ENCODE data around the gene KRTAP4-11.
A peak's percentile ranks its signal among the peaks of the same experiment; 100 is the strongest.
"Not testable (repeated sequence)": the region's sequence is repeated elsewhere in the genome, so short reads cannot be mapped to it uniquely, and the experiment has no call there.

The KRTAP4-11 gene

DNA sequence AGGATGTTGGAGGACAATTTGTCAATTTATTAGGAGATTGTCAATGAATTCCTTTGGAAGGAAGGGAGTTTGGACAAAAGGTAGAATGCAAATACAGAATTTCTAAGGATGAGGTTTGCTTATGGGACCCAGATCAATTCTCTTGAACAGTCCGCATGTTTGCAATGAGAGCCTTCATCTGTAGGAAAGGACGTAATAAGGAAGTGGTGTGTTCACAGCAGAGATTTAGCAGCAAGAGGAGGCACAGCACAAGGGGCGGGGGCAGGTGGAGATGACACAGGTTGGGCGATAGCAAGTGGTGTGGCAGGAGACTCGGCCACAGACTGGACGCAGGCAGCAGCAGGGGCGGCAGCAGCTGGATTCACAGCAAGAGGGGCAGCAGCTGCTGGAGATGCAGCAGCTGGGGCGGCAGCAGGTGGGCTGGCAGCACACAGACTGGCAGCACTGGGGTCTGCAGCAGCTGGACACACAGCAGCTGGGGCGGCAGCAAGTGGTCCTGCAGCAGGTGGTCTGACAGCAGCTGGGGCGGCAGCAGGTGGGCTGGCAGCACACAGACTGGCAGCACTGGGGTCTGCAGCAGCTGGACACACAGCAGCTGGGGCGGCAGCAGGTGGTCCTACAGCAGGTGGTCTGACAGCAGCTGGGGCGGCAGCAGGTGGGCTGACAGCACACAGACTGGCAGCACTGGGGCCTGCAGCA lies 5.3 kb upstream of the KRTAP4-11 start:
- DNase-seq: peak; percentile 7

DNA sequence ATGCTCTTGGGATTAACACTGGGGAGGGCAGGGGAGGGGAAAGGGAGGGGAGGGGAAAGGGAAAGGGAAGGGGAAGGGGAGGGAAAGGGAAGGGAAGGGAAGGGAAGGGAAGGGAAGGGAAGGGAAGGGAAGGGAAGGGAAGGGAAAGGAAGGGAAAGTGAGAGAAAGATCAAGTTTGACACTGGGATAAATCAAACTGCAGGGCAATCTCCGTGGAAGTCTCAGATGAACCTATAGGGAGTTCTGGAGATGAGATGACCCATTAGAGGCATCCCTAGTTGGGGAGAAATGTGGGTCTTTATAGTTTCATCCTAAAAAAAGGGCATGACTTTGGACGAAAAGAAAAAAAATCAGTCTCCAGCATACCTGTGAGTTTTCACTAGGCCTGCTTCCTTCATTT lies 3.6 kb upstream of the KRTAP4-11 start:
- DNase-seq: no peak

DNA sequence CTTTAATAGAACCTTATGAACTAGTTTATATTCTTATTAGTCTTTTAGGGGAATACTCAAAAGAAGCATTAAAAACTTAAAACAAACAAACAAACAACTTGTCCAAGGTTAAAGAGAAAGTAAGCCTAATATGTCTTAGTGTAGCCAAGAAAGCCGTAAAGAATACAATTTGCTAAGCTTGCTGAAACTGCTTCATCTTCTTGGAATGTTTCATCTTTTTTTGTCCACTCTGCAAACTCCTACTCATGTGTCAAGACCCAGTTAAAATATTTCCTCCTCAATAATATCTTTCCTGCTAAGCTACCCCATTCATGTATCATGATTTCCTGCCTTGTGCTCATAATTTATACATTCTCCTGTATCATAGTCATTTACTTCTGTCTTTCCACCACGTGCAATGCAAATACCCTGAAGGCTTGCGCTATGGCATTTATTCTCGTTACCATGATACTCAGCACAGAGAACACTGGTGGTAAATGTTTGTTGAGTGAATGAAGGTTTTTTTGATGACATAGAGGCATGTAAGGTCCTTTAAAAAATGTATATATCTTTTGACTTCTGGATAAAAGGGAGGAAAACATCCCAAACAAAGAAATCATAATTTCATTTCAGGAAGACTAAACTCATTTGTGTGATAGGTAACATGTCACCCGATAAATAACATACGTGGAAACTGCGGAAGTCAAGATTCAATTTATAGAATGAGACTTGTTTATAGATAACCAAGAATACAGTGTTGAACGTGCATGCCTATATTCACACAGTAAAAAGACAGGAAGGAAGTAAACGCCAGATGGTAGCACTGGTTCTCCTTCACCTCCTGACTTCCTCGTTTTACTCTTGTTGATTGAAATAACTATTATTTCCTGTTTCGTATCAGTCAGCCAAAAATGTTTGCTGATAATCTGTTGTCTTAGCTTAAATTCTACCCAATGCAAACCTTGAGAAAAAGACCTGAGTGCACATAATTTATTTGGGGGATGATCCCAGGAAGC lies 1.8 kb upstream of the KRTAP4-11 start:
- peak; percentile 12 for DNase-seq

GRCh38 chr17:41118721-41119120 lies 548 bp upstream of the KRTAP4-11 start:
- no peak for DNase-seq

- DNase-seq: no peak
These were observed 1.9 kb downstream of the KRTAP4-11 start for GRCh38 chr17:41116297-41116696.

DNA sequence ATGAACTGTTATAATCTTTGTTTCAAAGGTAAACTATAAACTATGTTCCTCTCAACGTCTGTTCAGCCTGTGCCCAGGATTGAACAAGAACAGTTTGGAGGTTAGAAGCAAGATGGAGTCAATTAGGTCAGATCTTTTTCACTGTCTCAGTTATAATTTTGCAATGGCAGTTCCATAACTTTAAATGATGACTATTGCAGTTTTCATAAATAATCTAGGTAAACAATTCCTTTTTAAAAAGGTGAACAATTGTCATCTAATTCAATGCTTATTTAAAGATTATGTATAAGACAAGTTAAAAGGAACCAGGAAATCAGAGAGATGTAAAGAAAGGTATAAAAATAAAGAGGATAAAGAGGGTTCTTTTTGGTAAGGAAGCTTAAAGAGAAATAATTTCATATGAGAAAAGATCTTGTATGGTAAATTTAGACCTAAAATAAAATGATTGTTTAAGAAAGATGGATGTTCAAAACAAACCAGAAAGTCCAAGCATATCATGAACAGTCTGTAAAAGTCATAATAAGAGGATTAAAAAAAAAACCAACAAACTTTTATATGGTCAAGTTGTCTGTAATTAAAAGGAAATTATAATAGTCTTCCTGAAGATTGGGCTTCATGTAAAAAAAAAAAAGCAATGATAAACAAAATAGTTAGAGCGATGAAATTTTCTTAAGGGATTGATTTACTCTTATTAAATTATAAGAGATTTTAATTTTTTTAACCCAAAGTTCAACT lies 6.9 kb downstream of the KRTAP4-11 start:
- DNase-seq: no peak

DNA sequence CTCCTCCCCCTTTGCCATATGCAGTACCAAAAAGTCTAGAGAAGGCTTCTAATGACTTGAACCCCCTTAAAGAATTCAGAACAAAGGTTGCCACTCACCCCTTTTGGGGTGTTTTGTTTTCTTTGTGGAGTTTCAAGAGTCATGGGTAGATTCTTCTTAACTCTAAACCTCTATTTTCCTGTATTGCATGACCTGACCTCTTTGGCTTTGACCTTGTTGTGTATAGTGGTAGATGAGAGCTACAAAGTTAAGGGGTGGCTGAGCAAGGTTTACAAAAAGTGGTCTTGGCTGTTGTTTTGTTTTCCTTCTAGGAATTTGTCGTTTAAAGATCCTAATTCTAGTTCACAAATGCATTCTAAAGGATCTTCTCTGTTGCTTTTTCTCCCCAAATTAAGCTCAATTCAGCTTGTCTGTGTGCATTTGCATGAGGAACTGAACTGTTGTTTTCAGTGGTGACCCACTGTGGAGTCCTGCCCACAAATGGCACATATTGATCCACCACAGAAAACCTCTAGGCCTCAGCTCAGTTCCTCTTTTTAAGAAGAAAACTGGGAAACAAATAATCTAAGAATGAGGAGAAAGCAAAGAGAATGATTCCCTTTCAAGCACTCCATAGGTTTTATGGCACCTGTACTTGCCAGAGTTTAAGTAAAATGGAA lies 9.3 kb downstream of the KRTAP4-11 start:
- not testable (repeated sequence) for DNase-seq

DNA sequence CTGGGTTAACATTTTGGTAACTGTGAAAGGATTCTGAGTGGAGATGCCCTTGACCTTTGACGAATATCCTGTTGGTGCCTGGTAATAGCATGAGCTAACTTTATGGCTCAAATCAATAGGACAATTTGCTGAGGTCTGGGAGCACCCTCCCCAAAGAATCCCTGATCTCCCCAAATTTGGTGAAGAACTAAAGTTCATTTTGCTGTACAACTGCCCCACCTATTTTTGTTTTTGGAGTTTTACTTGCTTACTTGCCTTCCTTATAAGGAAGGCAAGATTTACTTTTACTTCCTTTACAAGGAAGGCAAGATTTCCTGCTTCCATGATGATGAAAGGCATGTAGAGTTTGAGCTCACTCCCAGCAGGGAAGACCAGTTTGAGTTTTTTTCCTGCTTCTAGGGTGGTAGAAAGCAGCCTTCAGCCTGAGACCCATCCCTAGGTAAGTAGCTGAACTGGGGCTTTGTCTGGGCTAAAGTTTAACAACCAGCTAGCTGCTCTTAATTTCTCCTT lies 10.2 kb downstream of the KRTAP4-11 start:
- DNase-seq: no peak

- DNase-seq: not testable (repeated sequence)
These were observed 12.8 kb downstream of the KRTAP4-11 start, which contains the start of gene KRTAP4-9 for GRCh38 chr17:41105347-41105746. Gene KRTAP4-9, plus strand, starts transcription at chr17:41105389. Its CDS starts 0 bp downstream, at chr17:41105389.

DNA sequence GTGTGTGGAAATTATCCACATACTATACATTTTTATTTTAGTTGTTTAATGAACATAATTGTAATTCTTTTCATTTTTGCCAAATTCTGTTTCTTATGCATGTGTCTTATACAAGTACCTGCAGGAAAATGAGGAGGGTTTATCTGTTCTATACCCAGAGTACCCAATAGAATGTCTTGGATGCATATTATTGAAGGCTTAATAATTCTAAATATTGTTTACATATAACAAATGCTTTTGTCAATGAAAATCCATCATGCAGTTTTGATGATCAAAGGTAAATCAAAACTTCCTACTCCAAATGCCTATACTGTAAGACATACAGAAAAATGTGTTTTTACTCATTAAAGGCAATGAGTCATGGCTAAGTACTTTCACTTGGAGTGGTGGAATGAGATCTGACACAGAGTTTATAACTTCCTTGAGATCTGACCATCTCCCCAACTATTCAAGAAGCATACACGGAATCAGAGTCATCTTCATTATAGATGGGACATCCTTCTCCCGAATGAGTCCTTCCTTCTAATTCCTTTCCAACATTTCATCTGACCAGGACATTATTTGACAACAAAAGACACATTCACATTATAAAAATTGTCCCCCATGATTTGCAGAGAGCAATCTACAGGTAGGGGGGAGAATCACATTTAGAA lies 13.7 kb downstream of the KRTAP4-11 start:
- not testable (repeated sequence) for DNase-seq

GRCh38 chr17:41103896-41104295 lies 14.3 kb downstream of the KRTAP4-11 start:
- DNase-seq: no peak

- DNase-seq: no peak
These were observed 16.4 kb downstream of the KRTAP4-11 start, which contains the start of gene KRTAP4-16 for GRCh38 chr17:41101586-41102259. Gene KRTAP4-16, minus strand, starts transcription at chr17:41102209. Its CDS starts 0 bp downstream, at chr17:41102209.

GRCh38 chr17:41099682-41100480 lies 18.3 kb downstream of the KRTAP4-11 start:
- not testable (repeated sequence) for DNase-seq

GRCh38 chr17:41098481-41098880 lies 19.7 kb downstream of the KRTAP4-11 start:
- DNase-seq: no peak

- no peak for DNase-seq
These were observed 20.1 kb downstream of the KRTAP4-11 start, which contains the start of gene KRTAP4-8 for GRCh38 chr17:41098042-41098441. Gene KRTAP4-8, minus strand, starts transcription at chr17:41098142. Its CDS starts 58 bp downstream, at chr17:41098084.

GRCh38 chr17:41096055-41096454 lies 22.1 kb downstream of the KRTAP4-11 start:
- DNase-seq: no peak

DNA sequence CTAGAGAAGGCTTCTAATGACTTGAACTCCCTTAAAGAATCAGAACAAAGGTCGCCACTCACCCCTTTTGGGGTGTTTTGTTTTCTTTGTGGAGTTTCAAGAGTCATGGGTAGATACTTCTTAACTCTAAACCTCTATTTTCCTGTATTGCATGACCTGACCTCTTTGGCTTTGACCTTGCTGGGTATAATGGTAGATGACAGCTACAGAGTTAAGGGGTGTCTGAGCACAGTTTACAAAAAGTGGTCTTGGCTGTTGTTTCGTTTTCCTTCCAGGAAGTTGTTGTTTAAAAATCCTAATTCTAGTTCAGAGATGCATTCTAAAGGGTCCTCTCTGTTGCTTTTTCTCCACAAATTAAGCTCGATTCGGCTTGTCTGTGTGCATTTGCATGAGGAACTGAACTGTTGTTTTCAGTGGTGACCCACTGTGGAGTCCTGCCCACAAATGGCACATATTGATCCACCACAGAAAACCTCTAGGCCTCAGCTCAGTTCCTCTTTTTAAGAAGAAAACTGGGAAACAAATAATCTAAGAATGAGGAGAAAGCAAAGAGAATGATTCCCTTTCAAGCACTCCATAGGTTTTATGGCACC lies 29.3 kb downstream of the KRTAP4-11 start:
- not testable (repeated sequence) for DNase-seq

- not testable (repeated sequence) for DNase-seq
These were observed 33.9 kb downstream of the KRTAP4-11 start, which contains the start of gene KRTAP4-7 for GRCh38 chr17:41084100-41084856. Gene KRTAP4-7, plus strand, starts transcription at chr17:41084150. Its CDS starts 57 bp downstream, at chr17:41084207.
